CD8-positive, alpha-beta memory T cell (primary cell): ENCODE measurements around the gene PTH2R. TPM values are rescaled to one million over a fixed set of nuclear protein-coding genes. Genes with fewer than 3 reads are reported as not detected.

Experiments used
- CTCF ChIA-PET: fragments of 350-600 bp; sonication (Branson Sonifier 250); formaldehyde crosslinking; loops from one replicate; lab custom pipeline; 2021; ENCODE audit warnings: antibody characterized with exemption; lab: Charles Lee
- POLR2A ChIA-PET: fragments of 350-600 bp; sonication (Branson Sonifier 250); formaldehyde crosslinking; loops from one replicate; lab custom pipeline; 2021; ENCODE audit warnings: antibody characterized with exemption; lab: Charles Lee
- DNase-seq, 5 donors: peaks; one replicate each; pipeline versions ENCODE4 v3.0.0 to v3.0.0-alpha.2; 2020 to 2022; ENCODE audit warnings: mixed read lengths in 1 of 5
- H3K27ac ChIP-seq: one replicate; pipeline ENCODE4 v1.7.0; 2013; ENCODE audit warnings: low read depth, mild to moderate bottlenecking, low read length, moderate library complexity
- H3K27me3 ChIP-seq: 2 replicates; pipeline ENCODE4 v1.7.0; 2013; ENCODE audit warnings: low read length, mild to moderate bottlenecking; ENCODE audit not compliant: insufficient read depth, poor library complexity, severe bottlenecking
- H3K36me3 ChIP-seq: 2 replicates; pipeline ENCODE4 v1.7.0; 2013; ENCODE audit warnings: mild to moderate bottlenecking, low read length, moderate library complexity; ENCODE audit not compliant: insufficient read depth
- H3K4me1 ChIP-seq: 2 replicates; pipeline ENCODE4 v1.7.0; 2013; ENCODE audit warnings: mild to moderate bottlenecking, low read length, moderate library complexity; ENCODE audit not compliant: insufficient read depth
- H3K4me3 ChIP-seq: 2 replicates; pipeline ENCODE4 v1.7.0; 2013; ENCODE audit warnings: mild to moderate bottlenecking, low read length
- H3K9me3 ChIP-seq: 2 replicates; pipeline ENCODE4 v1.7.0; 2013; ENCODE audit warnings: mild to moderate bottlenecking, low read length
- H3K27ac Mint-ChIP-seq, 8 donors: one replicate each; pipeline ENCODE4 v1.8.0; 2020 to 2021; ENCODE audit warnings: mixed read lengths in 8 of 8, mild to moderate bottlenecking in 6 of 8, inconsistent platforms in 3 of 8, moderate library complexity in 3 of 8
- H3K27me3 Mint-ChIP-seq, 2 donors: one replicate each; pipeline ENCODE4 v1.8.0; 2020 to 2021; ENCODE audit warnings: mixed read lengths in 2 of 2, mild to moderate bottlenecking in 1 of 2, moderate library complexity in 1 of 2
- H3K36me3 Mint-ChIP-seq, 3 donors: one replicate each; pipeline ENCODE4 v1.8.0; 2020 to 2021; ENCODE audit warnings: mixed read lengths in 3 of 3, inconsistent platforms in 1 of 3, mild to moderate bottlenecking in 1 of 3
- H3K4me1 Mint-ChIP-seq, 3 donors: one replicate each; pipeline ENCODE4 v1.8.0; 2020 to 2021; ENCODE audit warnings: mixed read lengths in 3 of 3, inconsistent platforms in 1 of 3, mild to moderate bottlenecking in 1 of 3
- H3K4me3 Mint-ChIP-seq, 7 donors: one replicate each; pipeline ENCODE4 v1.8.0; 2020 to 2021; ENCODE audit warnings: mixed read lengths in 7 of 7, mild to moderate bottlenecking in 6 of 7, moderate library complexity in 4 of 7, inconsistent platforms in 2 of 7
- H3K9me3 Mint-ChIP-seq, 5 donors: one replicate each; pipeline ENCODE4 v1.8.0; 2020 to 2022; ENCODE audit warnings: mixed read lengths in 5 of 5, mild to moderate bottlenecking in 3 of 5, moderate library complexity in 2 of 5, inconsistent platforms in 1 of 5
- polyA plus RNA-seq: library from polyadenylated mRNA; unstranded; fragments of 300-500 nt; fragmentation: Illumina TruSeq; gene quantifications from one replicate; pipeline ENCODE4 v1.2.3, GENCODE V29; 2021
- total RNA-seq, 2 experiments: library from RNA; stranded (reverse); gene quantifications; one replicate each; pipeline ENCODE4 v1.2.3, GENCODE V29; 2021

PTH2R gene
- total and polyA plus RNA-seq, 3 experiments from 2014 or later, result not detected

DNA sequence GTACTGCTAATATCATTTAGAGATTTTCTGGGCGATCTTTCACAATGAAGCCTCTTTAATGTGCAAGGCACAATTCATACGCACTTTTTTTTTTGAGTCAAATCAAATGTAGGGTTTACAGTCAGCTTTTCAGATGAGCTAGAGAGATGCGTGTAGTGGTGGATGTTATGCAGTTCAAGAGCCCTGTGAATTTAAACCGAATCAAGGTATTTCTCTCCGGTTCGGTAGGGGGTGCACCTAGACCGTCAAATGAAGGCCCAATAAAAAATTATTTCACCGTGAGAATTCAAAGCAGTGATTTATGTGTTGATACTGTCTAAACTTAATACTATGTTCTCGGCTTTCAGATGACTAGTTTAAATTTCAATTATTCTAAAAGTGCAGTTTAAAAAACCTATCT lies 1.1 kb downstream of the PTH2R start:
- Histone ChIP-seq H3K9me3 (no peaks in the 10 kb centered on the region), H3K36me3 (no peaks in the 10 kb centered on the region), H3K4me3 (no peak overlapping the region), H3K27me3 (peaks cover 10% of the 10 kb centered on the region), H3K27ac (no peak overlapping the region), H3K4me1 (no peaks in the 10 kb centered on the region)
- ChIA-PET CTCF (no interaction called here), POLR2A (no interaction called here)
- DNase-seq, result no peak
- Mint-ChIP-seq H3K36me3 (no peaks in the 10 kb centered on the region), H3K27ac (no peak overlapping the region), H3K9me3 (no peaks in the 10 kb centered on the region), H3K27me3 (peaks cover 22 to 71% of the 10 kb centered on the region in 2 donors), H3K4me3 (peak overlapping the region in 1 of 7 donors; percentile 40), H3K4me1 (peaks cover 0 to 12% (median 10%) of the 10 kb centered on the region in 3 donors)

DNA sequence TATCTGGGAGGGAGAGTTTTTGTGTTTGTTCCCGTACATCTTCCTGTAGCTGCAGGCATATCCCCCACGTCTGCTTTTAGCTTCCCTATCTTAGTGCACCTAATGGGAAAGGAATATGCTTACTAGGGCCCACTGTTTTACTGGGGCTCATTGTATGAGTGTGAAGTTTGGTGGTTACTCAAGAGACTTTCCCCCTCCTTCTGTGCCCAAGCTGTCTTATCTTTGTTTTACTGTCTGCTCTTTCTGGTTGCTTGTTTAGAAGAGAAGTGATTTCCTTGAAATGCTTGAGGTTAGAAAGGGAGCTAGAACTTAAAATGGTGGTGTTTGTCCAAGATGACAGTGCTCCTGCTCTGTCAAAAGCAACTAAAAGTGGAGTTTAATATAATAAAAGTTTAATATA lies 7.3 kb downstream of the PTH2R start:
- no peak overlapping the region for H3K27ac ChIP-seq
- no peak overlapping the region for H3K4me3 ChIP-seq
- H3K9me3 ChIP-seq, result no peaks in the 10 kb centered on the region
- no peaks in the 10 kb centered on the region for H3K9me3 Mint-ChIP-seq
- H3K27me3 Mint-ChIP-seq, result peaks cover 0 to 25% of the 10 kb centered on the region in 2 donors
- no peak overlapping the region for H3K4me3 Mint-ChIP-seq
- peak overlapping the region in 1 of 8 donors; percentile 61 for H3K27ac Mint-ChIP-seq
- POLR2A ChIA-PET, result no interaction called here
- H3K36me3 ChIP-seq, result no peaks in the 10 kb centered on the region
- H3K4me1 ChIP-seq, result no peaks in the 10 kb centered on the region
- no peaks in the 10 kb centered on the region for H3K4me1 Mint-ChIP-seq
- H3K27me3 ChIP-seq, result peaks cover 1% of the 10 kb centered on the region
- no peaks in the 10 kb centered on the region for H3K36me3 Mint-ChIP-seq
- CTCF ChIA-PET, result no interaction called here
- no peak for DNase-seq

GRCh38 chr2:208415255-208415654 lies 8.7 kb downstream of the PTH2R start:
- no peak overlapping the region for H3K4me3 Mint-ChIP-seq

DNA sequence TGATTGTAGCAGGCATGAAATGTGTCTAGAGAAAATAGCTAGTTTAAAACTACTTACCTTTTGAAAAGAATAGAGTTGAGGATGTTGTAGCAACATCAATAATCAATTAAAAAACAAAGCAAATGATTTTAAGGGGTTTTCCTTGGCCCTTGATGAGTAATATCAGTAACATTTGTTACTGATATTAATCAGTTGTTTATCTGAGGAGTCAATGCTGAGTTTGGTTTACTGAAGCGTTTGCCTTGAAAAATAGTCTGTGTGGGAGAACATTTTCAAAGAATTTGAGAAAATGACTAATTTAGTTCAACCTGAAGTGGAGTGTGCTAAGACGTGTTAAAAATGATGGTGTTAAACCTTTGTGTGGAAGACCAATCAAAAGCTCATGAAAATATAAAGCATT lies 9.3 kb downstream of the PTH2R start:
- no peaks in the 10 kb centered on the region for H3K9me3 ChIP-seq
- Mint-ChIP-seq H3K27me3 (peaks cover 0 to 9% of the 10 kb centered on the region in 2 donors), H3K9me3 (peaks cover 0 to 3% (median 0%) of the 10 kb centered on the region in 5 donors), H3K4me1 (no peaks in the 10 kb centered on the region), H3K36me3 (no peaks in the 10 kb centered on the region), H3K4me3 (no peak overlapping the region), H3K27ac (no peak overlapping the region)
- H3K4me3 ChIP-seq, result no peak overlapping the region
- H3K27me3 ChIP-seq, result no peaks in the 10 kb centered on the region
- no peak overlapping the region for H3K27ac ChIP-seq
- ChIA-PET CTCF (no interaction called here), POLR2A (no interaction called here)
- DNase-seq, result no peak
- H3K36me3 ChIP-seq, result no peaks in the 10 kb centered on the region
- no peaks in the 10 kb centered on the region for H3K4me1 ChIP-seq

More at GRCh38 chr2:208415255-208415654, 8.7 kb downstream of the PTH2R start:
- Histone ChIP-seq H3K4me3 (no peak overlapping the region), H3K4me1 (no peaks in the 10 kb centered on the region), H3K27ac (no peak overlapping the region), H3K9me3 (no peaks in the 10 kb centered on the region), H3K36me3 (no peaks in the 10 kb centered on the region), H3K27me3 (no peaks in the 10 kb centered on the region)
- H3K27me3 Mint-ChIP-seq, result peaks cover 0 to 16% of the 10 kb centered on the region in 2 donors
- peaks cover 0 to 3% (median 0%) of the 10 kb centered on the region in 5 donors for H3K9me3 Mint-ChIP-seq
- H3K4me1 Mint-ChIP-seq, result no peaks in the 10 kb centered on the region
- POLR2A ChIA-PET, result no interaction called here
- no peak overlapping the region for H3K27ac Mint-ChIP-seq
- CTCF ChIA-PET, result no interaction called here
- H3K36me3 Mint-ChIP-seq, result no peaks in the 10 kb centered on the region
- no peak for DNase-seq

DNA sequence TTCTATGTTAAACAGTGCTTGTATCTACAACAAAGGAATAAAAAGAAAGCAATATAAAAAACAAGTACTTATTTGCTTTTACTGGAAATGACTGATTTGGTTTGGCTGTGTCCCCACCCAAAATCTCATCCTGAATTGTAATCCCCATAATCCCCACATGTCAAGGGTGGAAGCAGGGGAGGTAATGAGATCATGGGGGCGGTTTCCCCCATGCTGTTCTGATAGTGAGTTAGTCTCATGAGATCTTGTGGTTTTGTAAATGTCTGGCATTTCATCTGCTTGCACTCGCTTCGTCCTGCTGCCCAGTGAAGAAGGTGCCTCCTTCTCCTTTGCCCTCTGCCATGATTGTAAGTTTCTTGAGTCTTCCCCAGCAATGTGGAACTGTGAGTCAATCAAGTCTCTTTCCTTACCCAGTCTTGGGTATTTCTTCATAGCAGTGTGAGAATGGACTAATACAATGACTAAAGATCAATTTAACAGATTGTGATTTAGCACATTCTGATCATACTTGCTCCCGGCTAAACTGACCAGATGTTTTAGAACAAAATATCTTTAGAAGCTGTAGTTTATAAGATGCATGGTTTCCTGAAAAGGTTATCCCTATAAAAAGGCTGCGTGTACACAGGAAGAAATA lies 19.9 kb downstream of the PTH2R start:
- DNase-seq, result no peak
- ChIA-PET CTCF (no interaction called here), POLR2A (no interaction called here)
- H3K4me1 ChIP-seq, result no peaks in the 10 kb centered on the region
- H3K9me3 ChIP-seq, result no peaks in the 10 kb centered on the region
- H3K4me3 ChIP-seq, result no peak overlapping the region
- Mint-ChIP-seq H3K36me3 (no peaks in the 10 kb centered on the region), H3K27ac (no peak overlapping the region), H3K27me3 (peaks cover 4 to 5% of the 10 kb centered on the region in 2 donors), H3K9me3 (peaks cover 0 to 11% (median 10%) of the 10 kb centered on the region in 5 donors), H3K4me3 (no peak overlapping the region), H3K4me1 (no peaks in the 10 kb centered on the region)
- H3K27ac ChIP-seq, result no peak overlapping the region
- no peaks in the 10 kb centered on the region for H3K27me3 ChIP-seq
- H3K36me3 ChIP-seq, result no peaks in the 10 kb centered on the region

- no peak for DNase-seq
- ChIA-PET CTCF (no interaction called here), POLR2A (no interaction called here)
- H3K4me3 ChIP-seq, result no peak overlapping the region
- Mint-ChIP-seq H3K9me3 (peaks cover 0 to 1% (median 0%) of the 10 kb centered on the region in 5 donors), H3K4me1 (no peaks in the 10 kb centered on the region), H3K4me3 (no peak overlapping the region), H3K27ac (no peak overlapping the region), H3K36me3 (no peaks in the 10 kb centered on the region), H3K27me3 (peaks cover 9 to 18% of the 10 kb centered on the region in 2 donors)
- H3K9me3 ChIP-seq, result no peaks in the 10 kb centered on the region
- H3K27me3 ChIP-seq, result no peaks in the 10 kb centered on the region
- H3K27ac ChIP-seq, result no peak overlapping the region
- no peaks in the 10 kb centered on the region for H3K36me3 ChIP-seq
- H3K4me1 ChIP-seq, result no peaks in the 10 kb centered on the region
These were observed 31.2 kb downstream of the PTH2R start for GRCh38 chr2:208437755-208438154.

- no peaks in the 10 kb centered on the region for H3K4me1 ChIP-seq
- POLR2A ChIA-PET, result no interaction called here
- Mint-ChIP-seq H3K27ac (no peak overlapping the region), H3K9me3 (no peaks in the 10 kb centered on the region), H3K4me1 (no peaks in the 10 kb centered on the region), H3K27me3 (peaks cover 3 to 12% of the 10 kb centered on the region in 2 donors), H3K36me3 (no peaks in the 10 kb centered on the region), H3K4me3 (no peak overlapping the region)
- H3K4me3 ChIP-seq, result no peak overlapping the region
- no peaks in the 10 kb centered on the region for H3K9me3 ChIP-seq
- H3K27me3 ChIP-seq, result no peaks in the 10 kb centered on the region
- no peaks in the 10 kb centered on the region for H3K36me3 ChIP-seq
- no peak overlapping the region for H3K27ac ChIP-seq
- CTCF ChIA-PET, result no interaction called here
- DNase-seq, result no peak
These were observed 34.1 kb downstream of the PTH2R start for GRCh38 chr2:208440716-208441115.

DNA sequence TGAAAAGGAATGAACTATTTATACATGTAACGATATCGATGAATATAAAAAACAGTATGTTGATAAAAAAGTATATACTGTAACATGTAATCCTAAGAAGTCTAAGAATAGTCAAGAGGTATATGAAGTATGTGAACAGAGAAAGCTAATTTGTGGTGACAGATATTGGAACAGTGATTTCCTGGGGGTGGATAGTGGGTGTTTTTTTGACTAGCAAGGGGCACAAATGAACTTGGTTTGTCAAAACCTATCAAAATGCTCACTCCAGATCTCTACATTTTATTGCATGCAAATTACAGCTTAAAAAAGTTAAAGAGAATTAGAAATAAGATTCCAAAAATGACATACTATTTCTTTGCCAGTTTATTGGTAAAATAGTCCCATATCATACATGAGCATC lies 35.4 kb downstream of the PTH2R start:
- ChIA-PET CTCF (no interaction called here), POLR2A (no interaction called here)
- no peak for DNase-seq
- H3K36me3 Mint-ChIP-seq, result no peaks in the 10 kb centered on the region
- H3K4me3 ChIP-seq, result no peak overlapping the region
- H3K4me3 Mint-ChIP-seq, result no peak overlapping the region
- H3K27me3 ChIP-seq, result no peaks in the 10 kb centered on the region
- H3K9me3 ChIP-seq, result no peaks in the 10 kb centered on the region
- no peak overlapping the region for H3K27ac ChIP-seq
- H3K4me1 Mint-ChIP-seq, result no peaks in the 10 kb centered on the region
- no peaks in the 10 kb centered on the region for H3K36me3 ChIP-seq
- H3K27ac Mint-ChIP-seq, result no peak overlapping the region
- no peaks in the 10 kb centered on the region for H3K9me3 Mint-ChIP-seq
- H3K4me1 ChIP-seq, result no peaks in the 10 kb centered on the region
- peaks cover 3 to 4% of the 10 kb centered on the region in 2 donors for H3K27me3 Mint-ChIP-seq
